WTC11 (cell line): Measurements from ENCODE around the gene QKI. TPM values are rescaled to one million over a fixed set of nuclear protein-coding genes. Genes with fewer than 3 reads are reported as not detected.

Experiments used
- ATAC-seq: fragments of 200-7000 bp; cut with Tn5 transposase; 2 replicates; pipeline ENCODE4 v1.10.0; 2021; ENCODE audit warnings: mild to moderate bottlenecking, moderate library complexity
- CTCF ChIA-PET: fragments of 300-600 bp; sonication (Branson Sonifier 250); formaldehyde crosslinking; loops from one replicate; lab custom pipeline; 2021; ENCODE audit warnings: antibody characterized with exemption; lab: Charles Lee
- POLR2A ChIA-PET: fragments of 350-600 bp; sonication (Branson Sonifier 250); formaldehyde crosslinking; loops from one replicate; lab custom pipeline; 2021; ENCODE audit warnings: antibody characterized with exemption; lab: Charles Lee
- DNase-seq: peaks from one replicate; pipeline ENCODE4 v3.0.0; 2021; ENCODE audit warnings: low spot score
- H3K27ac Mint-ChIP-seq: 2 replicates; pipeline ENCODE4 v1.8.0; 2021; ENCODE audit warnings: mixed read lengths
- H3K27me3 Mint-ChIP-seq: 2 replicates; pipeline ENCODE4 v1.8.0; 2021; ENCODE audit warnings: low read depth, mild to moderate bottlenecking, moderate library complexity, mixed read lengths
- H3K36me3 Mint-ChIP-seq: 2 replicates; pipeline ENCODE4 v1.8.0; 2021; ENCODE audit warnings: mixed read lengths
- H3K4me1 Mint-ChIP-seq: 2 replicates; pipeline ENCODE4 v1.8.0; 2022; ENCODE audit warnings: mixed read lengths
- H3K4me3 Mint-ChIP-seq: 2 replicates; pipeline ENCODE4 v1.8.0; 2021; ENCODE audit warnings: mild to moderate bottlenecking, moderate library complexity, mixed read lengths
- H3K9me3 Mint-ChIP-seq: 2 replicates; pipeline ENCODE4 v1.8.0; 2021; ENCODE audit warnings: mixed read lengths
- ATF1 ChIP-seq: sonication (generic); formaldehyde crosslinking; IDR thresholded peaks from 2 replicates; pipeline ENCODE4 v1.8.1; 2023; ENCODE audit warnings: mild to moderate bottlenecking, moderate library complexity, missing genetic modification reagents
- ELF4 ChIP-seq: sonication (generic); formaldehyde crosslinking; IDR thresholded peaks from 2 replicates; pipeline ENCODE4 v1.8.1; 2022; ENCODE audit warnings: low read depth, mild to moderate bottlenecking, moderate library complexity, missing genetic modification reagents
- ESRRA ChIP-seq: sonication (generic); formaldehyde crosslinking; IDR thresholded peaks from 2 replicates; pipeline ENCODE4 v1.8.1; 2022; ENCODE audit warnings: mild to moderate bottlenecking, missing genetic modification reagents, borderline replicate concordance
- ETV6 ChIP-seq: sonication (generic); formaldehyde crosslinking; IDR thresholded peaks from 2 replicates; pipeline ENCODE4 v1.8.1; 2022; ENCODE audit warnings: mild to moderate bottlenecking, missing genetic modification reagents
- IRF2 ChIP-seq: sonication (generic); formaldehyde crosslinking; IDR thresholded peaks from 2 replicates; pipeline ENCODE4 v1.8.0; 2022; ENCODE audit warnings: low read depth, missing genetic modification reagents, borderline replicate concordance
- NFE2L1 ChIP-seq: sonication (generic); formaldehyde crosslinking; IDR thresholded peaks from 2 replicates; pipeline ENCODE4 v1.8.1; 2023; ENCODE audit warnings: missing genetic modification reagents
- NR1H2 ChIP-seq: sonication (generic); formaldehyde crosslinking; IDR thresholded peaks from 2 replicates; pipeline ENCODE4 v1.9.0; 2021; ENCODE audit warnings: mild to moderate bottlenecking, moderate library complexity, missing genetic modification reagents
- NR3C1 ChIP-seq: sonication (generic); formaldehyde crosslinking; conservative IDR thresholded peaks from 2 replicates; pipeline ENCODE4 v1.8.1; 2023; ENCODE audit warnings: low read depth, mild to moderate bottlenecking, missing genetic modification reagents
- OVOL2 ChIP-seq: fragments of 250-450 bp; sonication (Bioruptor Pico); IDR thresholded peaks from 2 replicates; pipeline ENCODE4 v1.9.0; 2021; ENCODE audit warnings: mild to moderate bottlenecking, borderline replicate concordance
- TEAD1 ChIP-seq: sonication (generic); formaldehyde crosslinking; IDR thresholded peaks from 2 replicates; pipeline ENCODE4 v1.8.0; 2022; ENCODE audit warnings: mild to moderate bottlenecking, missing genetic modification reagents
- TP53 ChIP-seq: sonication (generic); formaldehyde crosslinking; IDR thresholded peaks from 2 replicates; pipeline ENCODE4 v1.8.1; 2023; ENCODE audit warnings: mild to moderate bottlenecking, missing genetic modification reagents
- ZNF138 ChIP-seq: sonication (generic); formaldehyde crosslinking; conservative IDR thresholded peaks from 2 replicates; pipeline ENCODE4 v1.8.1; 2022; ENCODE audit warnings: mild to moderate bottlenecking, moderate library complexity, missing genetic modification reagents
- ZNF416 ChIP-seq: fragments of 250-450 bp; sonication (Bioruptor Pico); IDR thresholded peaks from 2 replicates; pipeline ENCODE4 v1.9.0; 2021; ENCODE audit warnings: mild to moderate bottlenecking, inconsistent platforms
- ZNF423 ChIP-seq: fragments of 250-450 bp; sonication (Bioruptor Pico); IDR thresholded peaks from 2 replicates; pipeline ENCODE4 v2.1.2; 2022; ENCODE audit warnings: mild to moderate bottlenecking, moderate library complexity
- total RNA-seq: library from RNA; stranded (reverse); gene quantifications from 3 replicates; pipeline ENCODE4 v1.2.3, GENCODE V29; 2021
- TF ChIP-seq, protein P1 (sequence below): sonication (generic); formaldehyde crosslinking; IDR thresholded peaks from 2 replicates; pipeline ENCODE4 v1.8.0; 2023; ENCODE audit warnings: missing genetic modification reagents
- TF ChIP-seq, protein P2 (sequence below): sonication (generic); formaldehyde crosslinking; IDR thresholded peaks from 2 replicates; pipeline ENCODE4 v1.8.0; 2022; ENCODE audit warnings: mild to moderate bottlenecking, missing genetic modification reagents
- TF ChIP-seq, protein P3 (sequence below): sonication (generic); formaldehyde crosslinking; IDR thresholded peaks from 2 replicates; pipeline ENCODE4 v1.8.1; 2022; ENCODE audit warnings: missing genetic modification reagents, borderline replicate concordance
- TF ChIP-seq, protein P4 (sequence below): sonication (generic); formaldehyde crosslinking; IDR thresholded peaks from 2 replicates; pipeline ENCODE4 v1.8.1; 2022; ENCODE audit warnings: low read depth, mild to moderate bottlenecking, moderate library complexity, missing genetic modification reagents, borderline replicate concordance
- TF ChIP-seq, protein P5 (sequence below): fragments of 250-450 bp; sonication (Bioruptor Pico); IDR thresholded peaks from 2 replicates; pipeline ENCODE4 v1.9.0; 2021; ENCODE audit warnings: mild to moderate bottlenecking

QKI gene
- total RNA-seq, 1 experiment from 2014 or later: 145 TPM

DNA sequence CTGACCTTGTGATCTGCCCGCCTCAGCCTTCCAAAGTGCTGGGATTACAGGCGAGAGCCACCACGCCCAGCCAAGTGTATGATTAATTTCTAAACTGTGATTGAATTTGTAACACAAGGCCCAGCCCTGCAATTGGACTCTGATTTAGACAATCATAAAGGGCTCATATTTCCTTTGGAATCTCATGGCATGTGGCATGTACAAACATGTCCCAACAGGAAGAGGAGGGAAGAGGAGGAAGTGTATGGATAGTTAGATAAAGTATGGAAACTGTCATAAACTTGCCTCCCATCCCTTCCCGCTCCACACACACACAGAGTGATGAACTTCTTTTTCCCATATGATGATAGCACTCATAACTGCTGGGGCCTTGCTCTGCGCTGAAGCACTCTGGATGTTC, 27.2 kb upstream of the QKI start (continued):
- TF ChIP-seq ESRRA (CRISPR knock-in tag): no peak
- TF ChIP-seq, protein P1, sequence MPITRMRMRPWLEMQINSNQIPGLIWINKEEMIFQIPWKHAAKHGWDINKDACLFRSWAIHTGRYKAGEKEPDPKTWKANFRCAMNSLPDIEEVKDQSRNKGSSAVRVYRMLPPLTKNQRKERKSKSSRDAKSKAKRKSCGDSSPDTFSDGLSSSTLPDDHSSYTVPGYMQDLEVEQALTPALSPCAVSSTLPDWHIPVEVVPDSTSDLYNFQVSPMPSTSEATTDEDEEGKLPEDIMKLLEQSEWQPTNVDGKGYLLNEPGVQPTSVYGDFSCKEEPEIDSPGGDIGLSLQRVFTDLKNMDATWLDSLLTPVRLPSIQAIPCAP: no peak
- TF ChIP-seq, all 79 proteins: peak for 0

DNA sequence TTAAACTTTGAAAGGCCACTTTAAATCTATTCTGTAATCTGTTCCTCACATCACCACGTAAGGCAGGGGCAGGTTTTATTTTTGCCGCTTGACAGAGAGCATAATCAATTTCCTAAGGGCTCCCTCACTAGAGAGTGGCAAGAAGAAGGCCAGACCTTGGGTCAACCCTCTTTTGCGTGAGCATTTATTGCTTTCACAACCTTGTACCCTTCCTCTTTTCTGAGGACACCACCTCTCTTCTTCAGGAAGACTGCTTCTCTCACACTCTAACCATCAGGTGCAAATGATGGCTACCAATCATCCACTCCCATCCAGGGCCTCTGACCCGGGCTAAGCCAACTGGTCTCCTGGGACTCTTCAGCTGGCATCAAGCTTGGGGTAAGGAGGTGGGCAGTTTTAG, 25.2 kb upstream of the QKI start:
- ATAC-seq: no peak
- CTCF ChIA-PET: no interaction called here
- H3K4me3 Mint-ChIP-seq: no peak overlapping the region
- no peaks in the 10 kb centered on the region for H3K27me3 Mint-ChIP-seq
- no peaks in the 10 kb centered on the region for H3K36me3 Mint-ChIP-seq
- peaks cover 14% of the 10 kb centered on the region for H3K4me1 Mint-ChIP-seq
- TF ChIP-seq ZNF423 (CRISPR knock-in tag) (no peak), ZNF138 (CRISPR knock-in tag) (no peak), NFE2L1 (no peak), IRF2 (CRISPR knock-in tag) (no peak), ZNF416 (CRISPR knock-in tag) (no peak), NR3C1 (CRISPR knock-in tag) (no peak), ETV6 (no peak), OVOL2 (no peak), ATF1 (CRISPR knock-in tag) (no peak), TEAD1 (CRISPR knock-in tag) (no peak)
- TF ChIP-seq, protein P2, sequence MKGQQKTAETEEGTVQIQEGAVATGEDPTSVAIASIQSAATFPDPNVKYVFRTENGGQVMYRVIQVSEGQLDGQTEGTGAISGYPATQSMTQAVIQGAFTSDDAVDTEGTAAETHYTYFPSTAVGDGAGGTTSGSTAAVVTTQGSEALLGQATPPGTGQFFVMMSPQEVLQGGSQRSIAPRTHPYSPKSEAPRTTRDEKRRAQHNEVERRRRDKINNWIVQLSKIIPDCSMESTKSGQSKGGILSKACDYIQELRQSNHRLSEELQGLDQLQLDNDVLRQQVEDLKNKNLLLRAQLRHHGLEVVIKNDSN (CRISPR knock-in tag): no peak
- TF ChIP-seq, protein P3, sequence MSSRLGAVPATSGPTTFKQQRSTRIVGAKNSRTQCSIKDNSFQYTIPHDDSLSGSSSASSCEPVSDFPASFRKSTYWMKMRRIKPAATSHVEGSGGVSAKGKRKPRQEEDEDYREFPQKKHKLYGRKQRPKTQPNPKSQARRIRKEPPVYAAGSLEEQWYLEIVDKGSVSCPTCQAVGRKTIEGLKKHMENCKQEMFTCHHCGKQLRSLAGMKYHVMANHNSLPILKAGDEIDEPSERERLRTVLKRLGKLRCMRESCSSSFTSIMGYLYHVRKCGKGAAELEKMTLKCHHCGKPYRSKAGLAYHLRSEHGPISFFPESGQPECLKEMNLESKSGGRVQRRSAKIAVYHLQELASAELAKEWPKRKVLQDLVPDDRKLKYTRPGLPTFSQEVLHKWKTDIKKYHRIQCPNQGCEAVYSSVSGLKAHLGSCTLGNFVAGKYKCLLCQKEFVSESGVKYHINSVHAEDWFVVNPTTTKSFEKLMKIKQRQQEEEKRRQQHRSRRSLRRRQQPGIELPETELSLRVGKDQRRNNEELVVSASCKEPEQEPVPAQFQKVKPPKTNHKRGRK: no peak
- TF ChIP-seq, protein P4, sequence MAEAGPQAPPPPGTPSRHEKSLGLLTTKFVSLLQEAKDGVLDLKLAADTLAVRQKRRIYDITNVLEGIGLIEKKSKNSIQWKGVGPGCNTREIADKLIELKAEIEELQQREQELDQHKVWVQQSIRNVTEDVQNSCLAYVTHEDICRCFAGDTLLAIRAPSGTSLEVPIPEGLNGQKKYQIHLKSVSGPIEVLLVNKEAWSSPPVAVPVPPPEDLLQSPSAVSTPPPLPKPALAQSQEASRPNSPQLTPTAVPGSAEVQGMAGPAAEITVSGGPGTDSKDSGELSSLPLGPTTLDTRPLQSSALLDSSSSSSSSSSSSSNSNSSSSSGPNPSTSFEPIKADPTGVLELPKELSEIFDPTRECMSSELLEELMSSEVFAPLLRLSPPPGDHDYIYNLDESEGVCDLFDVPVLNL (CRISPR knock-in tag): no peak
- TF ChIP-seq, all 79 proteins: peak for 0
- no peak overlapping the region for H3K27ac Mint-ChIP-seq
- no peak for DNase-seq
- POLR2A ChIA-PET: interaction anchor here (0.6 kb wide), 1 partner anchor 35 kb away, joined by 5 read pairs; no protein-coding TSS in a partner anchor
- H3K9me3 Mint-ChIP-seq: peaks cover 9% of the 10 kb centered on the region; the same call in 1 of the 2 replicates

DNA sequence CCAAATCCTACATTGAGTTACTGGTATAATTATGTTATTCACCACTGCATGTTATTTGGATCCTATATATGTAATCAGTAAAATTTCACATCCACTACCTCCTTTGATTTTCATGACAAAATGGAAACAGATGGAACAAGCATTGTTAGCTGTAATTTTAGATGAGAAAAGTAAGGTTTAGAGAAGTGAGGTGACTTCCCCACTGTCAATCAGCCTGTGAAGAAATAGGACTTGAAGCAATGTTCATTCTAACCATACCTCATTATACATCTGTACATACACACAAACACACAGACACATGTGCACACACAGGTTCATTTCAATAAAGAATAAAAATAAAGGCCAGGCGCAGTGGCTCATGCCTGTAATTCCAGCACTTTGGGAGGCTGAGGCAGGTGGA, 23.7 kb upstream of the QKI start:
- no peaks in the 10 kb centered on the region for H3K27me3 Mint-ChIP-seq
- DNase-seq (no peak), ATAC-seq (no peak)
- ChIA-PET POLR2A (no interaction called here), CTCF (no interaction called here)
- no peak overlapping the region for H3K4me3 Mint-ChIP-seq
- no peak overlapping the region for H3K27ac Mint-ChIP-seq
- no peaks in the 10 kb centered on the region for H3K36me3 Mint-ChIP-seq
- H3K4me1 Mint-ChIP-seq: peaks cover 22% of the 10 kb centered on the region
- TF ChIP-seq TP53 (CRISPR knock-in tag): no peak
- TF ChIP-seq NR1H2 (CRISPR knock-in tag): no peak
- TF ChIP-seq, protein P5, sequence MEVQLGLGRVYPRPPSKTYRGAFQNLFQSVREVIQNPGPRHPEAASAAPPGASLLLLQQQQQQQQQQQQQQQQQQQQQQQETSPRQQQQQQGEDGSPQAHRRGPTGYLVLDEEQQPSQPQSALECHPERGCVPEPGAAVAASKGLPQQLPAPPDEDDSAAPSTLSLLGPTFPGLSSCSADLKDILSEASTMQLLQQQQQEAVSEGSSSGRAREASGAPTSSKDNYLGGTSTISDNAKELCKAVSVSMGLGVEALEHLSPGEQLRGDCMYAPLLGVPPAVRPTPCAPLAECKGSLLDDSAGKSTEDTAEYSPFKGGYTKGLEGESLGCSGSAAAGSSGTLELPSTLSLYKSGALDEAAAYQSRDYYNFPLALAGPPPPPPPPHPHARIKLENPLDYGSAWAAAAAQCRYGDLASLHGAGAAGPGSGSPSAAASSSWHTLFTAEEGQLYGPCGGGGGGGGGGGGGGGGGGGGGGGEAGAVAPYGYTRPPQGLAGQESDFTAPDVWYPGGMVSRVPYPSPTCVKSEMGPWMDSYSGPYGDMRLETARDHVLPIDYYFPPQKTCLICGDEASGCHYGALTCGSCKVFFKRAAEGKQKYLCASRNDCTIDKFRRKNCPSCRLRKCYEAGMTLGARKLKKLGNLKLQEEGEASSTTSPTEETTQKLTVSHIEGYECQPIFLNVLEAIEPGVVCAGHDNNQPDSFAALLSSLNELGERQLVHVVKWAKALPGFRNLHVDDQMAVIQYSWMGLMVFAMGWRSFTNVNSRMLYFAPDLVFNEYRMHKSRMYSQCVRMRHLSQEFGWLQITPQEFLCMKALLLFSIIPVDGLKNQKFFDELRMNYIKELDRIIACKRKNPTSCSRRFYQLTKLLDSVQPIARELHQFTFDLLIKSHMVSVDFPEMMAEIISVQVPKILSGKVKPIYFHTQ (CRISPR knock-in tag): no peak
- TF ChIP-seq ELF4: no peak
- H3K9me3 Mint-ChIP-seq: peaks cover 3% of the 10 kb centered on the region; the same call in 1 of the 2 replicates
